Transverse colon (tissue), 4 donors: ENCODE data around the gene RFPL1. TPM values are rescaled to one million over a fixed set of nuclear protein-coding genes. Genes with fewer than 3 reads are reported as not detected.

Source experiments
- DNase-seq: peaks from one replicate; pipeline ENCODE4 v3.0.0-alpha.2; 2019
- H3K27ac ChIP-seq, 4 donors: fragments of 200-600 bp; sonication (generic); 2 replicates each; pipeline ENCODE4 v1.5.1; 2016 to 2018; ENCODE audit warnings: inconsistent platforms in 4 of 4
- H3K27me3 ChIP-seq: fragments of 200-600 bp; sonication (generic); 2 replicates; pipeline ENCODE4 v1.5.1; 2017; ENCODE audit warnings: inconsistent platforms
- H3K36me3 ChIP-seq, 4 donors: fragments of 200-600 bp; sonication (generic); 2 replicates each; pipeline ENCODE4 v1.5.1; 2017 to 2019; ENCODE audit warnings: inconsistent platforms in 4 of 4
- H3K4me1 ChIP-seq, 4 donors: fragments of 200-600 bp; sonication (generic); 2 replicates each; pipeline ENCODE4 v1.5.1; 2017 to 2020; ENCODE audit warnings: inconsistent platforms in 4 of 4
- H3K4me3 ChIP-seq, 4 donors: fragments of 200-600 bp; sonication (generic); 1 replicate in 1 of 4; 2 replicates in 3 of 4; pipeline versions ENCODE4 v1.5.1 to v1.6.1; 2017 to 2019; ENCODE audit warnings: inconsistent platforms in 4 of 4
- H3K9me3 ChIP-seq, 2 donors: fragments of 200-600 bp; sonication (generic); 2 replicates each; pipeline ENCODE4 v1.5.1; 2017 to 2019; ENCODE audit warnings: inconsistent platforms in 2 of 2
- CTCF ChIP-seq, 5 experiments: fragments of 200-600 bp in 3 of 5; fragments of 450-650 bp in 2 of 5; sonication (generic) in 3 of 5; IDR thresholded peaks; 1 replicate in 2 of 5; 2 replicates in 3 of 5; pipeline ENCODE4 v1.5.1; 2016 to 2017; ENCODE audit warnings: antibody characterized with exemption in 5 of 5, inconsistent platforms in 3 of 5, mild to moderate bottlenecking in 2 of 5, moderate library complexity in 1 of 5
- EP300 ChIP-seq: sonication (generic); formaldehyde crosslinking; IDR thresholded peaks from one replicate; pipeline ENCODE4 v1.6.1; 2017; ENCODE audit warnings: antibody characterized with exemption, low read depth
- POLR2A ChIP-seq: fragments of 450-650 bp; IDR thresholded peaks from one replicate; pipeline ENCODE4 v1.6.1; 2016; ENCODE audit warnings: antibody characterized with exemption, mild to moderate bottlenecking, moderate library complexity
- POLR2AphosphoS5 ChIP-seq, 3 donors: sonication (generic); formaldehyde crosslinking; IDR thresholded peaks; one replicate each; pipeline ENCODE4 v1.6.1; 2016; ENCODE audit warnings: antibody characterized with exemption in 3 of 3
- WGBS, 2 donors: methylation state at CpG; one replicate each; pipeline ENCODE4 v1.1.5; 2018; ENCODE audit warnings: low coverage in 1 of 2; 5-methylcytosine and 5-hydroxymethylcytosine counted together
- in situ Hi-C, 4 donors: fragments of 200-750 bp; cut with MboI; loops; one replicate each; pipeline versions ENCODE4 v1.15.0 to v1.15.1; 2017; ENCODE audit warnings: low sequenced_read_pairs in 3 of 4, low pct_ligation_motif_present in 1 of 4, low pct_unique_long_range_greater_than_20kb in 1 of 4
- intact Hi-C: fragments of 100-400 bp; cut with DNase I; formaldehyde crosslinking; loops from one replicate; pipeline ENCODE4 v1.15.1; 2023; ENCODE audit warnings: low total_unique reads
- total RNA-seq, 4 donors: library from RNA; depleted of rRNA; stranded (reverse); fragments of >200 nt; gene quantifications; one replicate each; pipeline ENCODE4 v1.1.0, GENCODE V29; 2016

Gene RFPL1
- total RNA-seq, 4 donors from 2014 or later, result not detected

- Histone ChIP-seq H3K36me3 (no peaks in the 10 kb centered on the region), H3K9me3 (no peaks in the 10 kb centered on the region), H3K4me1 (no peaks in the 10 kb centered on the region), H3K27ac (no peak overlapping the region), H3K4me3 (no peak overlapping the region), H3K27me3 (peaks cover 19% of the 10 kb centered on the region)
- no peak for TF ChIP-seq POLR2A
- no peak for TF ChIP-seq CTCF (IDR thresholded peaks at IDR 0.05)
- no peak for TF ChIP-seq POLR2AphosphoS5 (IDR thresholded peaks at IDR 0.05)
- TF ChIP-seq EP300, result no peak
- WGBS, 2 donors, result 80 to 89% methylated on average over 2 to 7 of the region's 7 CpGs
- in situ Hi-C loops, result no loop called here
- intact Hi-C loops, result no loop called here
- no peak for DNase-seq
Observed at GRCh38 chr22:29426476-29426875, 11.9 kb upstream of the RFPL1 start.

- H3K9me3 ChIP-seq, result no peaks in the 10 kb centered on the region
- H3K27ac ChIP-seq, result no peak overlapping the region
- peaks cover 22% of the 10 kb centered on the region for H3K27me3 ChIP-seq
- no peaks in the 10 kb centered on the region for H3K36me3 ChIP-seq
- intact Hi-C loops (no loop called here), in situ Hi-C loops (no loop called here)
- no peak overlapping the region for H3K4me3 ChIP-seq
- H3K4me1 ChIP-seq, result no peaks in the 10 kb centered on the region
- 83% methylated on average over 2 of the region's 2 CpGs; no CpG with 5 or more reads in 1 of the 2 donors for WGBS, 2 donors
- no peak for DNase-seq
- TF ChIP-seq POLR2AphosphoS5 (IDR thresholded peaks at IDR 0.05) (no peak), CTCF (IDR thresholded peaks at IDR 0.05) (no peak), POLR2A (no peak), EP300 (no peak)
Observed at GRCh38 chr22:29427176-29427760, 11.1 kb upstream of the RFPL1 start.

- no peak for DNase-seq
- Histone ChIP-seq H3K4me1 (no peaks in the 10 kb centered on the region), H3K36me3 (no peaks in the 10 kb centered on the region), H3K9me3 (no peaks in the 10 kb centered on the region), H3K27me3 (peaks cover 39% of the 10 kb centered on the region), H3K27ac (no peak overlapping the region), H3K4me3 (no peak overlapping the region)
- no peak for TF ChIP-seq POLR2A
- no peak for TF ChIP-seq POLR2AphosphoS5 (IDR thresholded peaks at IDR 0.05)
- no peak for TF ChIP-seq EP300
- TF ChIP-seq CTCF (IDR thresholded peaks at IDR 0.05), result no peak
- 53 to 70% methylated on average over 2 to 5 of the region's 5 CpGs for WGBS, 2 donors
- in situ Hi-C loops, result no loop called here
- intact Hi-C loops, result loop anchor here (10.0 kb wide), 1 partner anchor 1863 kb away; the partner anchor contains the start of gene PIK3IP1
Observed at GRCh38 chr22:29431986-29432385, 6.4 kb upstream of the RFPL1 start.

- Histone ChIP-seq H3K9me3 (no peaks in the 10 kb centered on the region), H3K27me3 (peaks cover 39% of the 10 kb centered on the region), H3K4me1 (no peaks in the 10 kb centered on the region), H3K4me3 (no peak overlapping the region), H3K27ac (no peak overlapping the region), H3K36me3 (no peaks in the 10 kb centered on the region)
- intact Hi-C loops, result loop anchor here (10.0 kb wide), 1 partner anchor 1861 kb away; the partner anchor contains the start of gene PIK3IP1
- TF ChIP-seq POLR2AphosphoS5 (IDR thresholded peaks at IDR 0.05), result no peak
- TF ChIP-seq POLR2A, result no peak
- no peak for TF ChIP-seq EP300
- TF ChIP-seq CTCF (IDR thresholded peaks at IDR 0.05), result no peak
- no peak for DNase-seq
- in situ Hi-C loops, result no loop called here
- 94 to 100% methylated on average over 3 of the region's 3 CpGs for WGBS, 2 donors
Observed at GRCh38 chr22:29433856-29434255, 4.5 kb upstream of the RFPL1 start.
